HL-60/S4 treated with retinoic acid at 250 ng/mL for 4 days and 3 days (cell line): ENCODE results near the gene TESMIN.

Experiments
- in situ Hi-C: fragments of 300-500 bp; cut with MboI; formaldehyde crosslinking; loops from 2 replicates; pipeline ENCODE4 v1.7.0; 2022; ENCODE audit warnings: low sequenced_read_pairs

Gene TESMIN

DNA sequence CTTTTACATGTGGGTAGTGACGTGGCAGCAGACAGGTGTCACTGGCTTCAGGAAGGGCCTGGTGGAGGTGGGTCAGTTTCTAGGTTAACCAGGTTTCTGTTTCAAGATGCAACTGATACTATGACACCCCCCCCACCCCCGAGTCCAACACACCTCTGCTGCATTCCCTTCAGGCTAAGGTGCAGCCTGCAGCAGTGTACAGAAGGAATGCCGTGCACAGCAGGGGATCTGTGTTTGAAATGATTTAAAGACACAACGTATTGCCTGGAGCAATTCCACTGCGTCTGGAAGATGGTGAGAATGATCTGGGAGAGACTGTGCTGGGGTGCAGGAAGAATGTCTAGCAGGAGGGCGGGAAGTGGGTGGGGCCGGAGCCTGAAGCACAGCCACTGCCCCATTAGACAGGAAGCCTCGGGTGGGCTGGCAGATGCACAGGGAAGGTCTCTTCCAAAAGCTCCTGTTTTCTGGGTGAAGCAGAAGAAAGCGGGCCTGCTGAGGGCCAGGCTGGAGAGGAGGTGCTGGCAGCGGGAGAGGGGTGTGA, 11.9 kb upstream of the TESMIN start:
- in situ Hi-C loops = no loop called here

- in situ Hi-C loops = no loop called here
Observed at GRCh38 chr11:68762481-68762880, 11.2 kb upstream of the TESMIN start.

- in situ Hi-C loops = no loop called here
Observed at GRCh38 chr11:68761801-68762200, 10.5 kb upstream of the TESMIN start.

- in situ Hi-C loops = no loop called here
Observed at GRCh38 chr11:68759991-68760390, 8.7 kb upstream of the TESMIN start.

DNA sequence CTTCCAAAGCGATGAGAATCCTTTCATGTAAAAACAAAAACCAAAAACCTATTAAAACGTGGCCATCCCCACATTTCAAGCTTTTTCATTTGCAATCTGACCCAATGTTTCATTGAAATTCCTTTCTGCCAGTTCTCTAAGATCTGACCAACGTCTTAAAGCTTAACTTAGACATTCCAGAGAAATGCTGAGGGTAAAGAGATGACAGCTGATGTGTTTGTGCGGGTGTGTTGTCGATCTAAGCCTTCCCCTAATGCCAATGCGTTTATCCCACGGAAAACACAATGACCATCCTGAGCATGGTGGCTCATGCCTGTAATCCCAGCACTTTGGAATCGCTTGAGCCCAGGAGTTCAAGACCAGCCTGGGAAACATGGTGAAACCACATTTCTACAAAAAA, 6.4 kb upstream of the TESMIN start:
- in situ Hi-C loops = no loop called here

DNA sequence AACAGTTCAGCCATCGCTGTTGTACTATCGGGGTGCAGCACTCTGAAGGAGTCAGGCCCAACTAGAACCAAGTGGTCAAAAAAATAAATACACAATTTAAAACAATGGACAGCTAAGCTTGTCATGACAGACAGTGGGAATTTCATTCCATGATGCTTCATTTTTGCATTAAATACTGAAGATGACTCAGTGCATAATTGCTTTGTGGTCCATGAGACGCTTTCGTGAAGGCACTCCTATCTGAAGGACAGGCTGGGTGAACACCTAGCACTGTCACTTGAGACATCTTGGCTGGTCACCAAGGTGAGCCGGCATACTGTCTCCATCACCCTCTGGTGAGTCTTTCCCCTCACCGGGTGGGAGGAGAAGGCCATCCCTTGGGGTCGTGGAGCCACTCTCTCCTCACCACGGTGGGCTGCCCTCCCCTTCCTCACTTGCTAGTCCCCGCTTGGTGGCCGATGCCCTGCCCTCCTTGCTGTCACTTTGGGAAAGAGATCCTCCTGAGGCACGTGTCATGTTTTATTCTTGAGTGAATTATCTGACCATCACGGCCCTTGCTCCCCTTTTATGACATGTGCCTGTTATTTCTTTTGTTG, 4.9 kb upstream of the TESMIN start:
- in situ Hi-C loops = no loop called here

- in situ Hi-C loops = no loop called here
Observed at GRCh38 chr11:68753300-68753699, 2.0 kb upstream of the TESMIN start.

GRCh38 chr11:68751004-68751325, 355 bp downstream of the TESMIN start:
- in situ Hi-C loops = no loop called here

- in situ Hi-C loops = no loop called here
Observed at GRCh38 chr11:68750195-68751003, 921 bp downstream of the TESMIN start.

GRCh38 chr11:68749229-68750123, 1.8 kb downstream of the TESMIN start:
- in situ Hi-C loops = no loop called here

GRCh38 chr11:68748061-68748460, 3.3 kb downstream of the TESMIN start:
- in situ Hi-C loops = no loop called here

- in situ Hi-C loops = no loop called here
Observed at GRCh38 chr11:68743539-68743938, 7.8 kb downstream of the TESMIN start.

DNA sequence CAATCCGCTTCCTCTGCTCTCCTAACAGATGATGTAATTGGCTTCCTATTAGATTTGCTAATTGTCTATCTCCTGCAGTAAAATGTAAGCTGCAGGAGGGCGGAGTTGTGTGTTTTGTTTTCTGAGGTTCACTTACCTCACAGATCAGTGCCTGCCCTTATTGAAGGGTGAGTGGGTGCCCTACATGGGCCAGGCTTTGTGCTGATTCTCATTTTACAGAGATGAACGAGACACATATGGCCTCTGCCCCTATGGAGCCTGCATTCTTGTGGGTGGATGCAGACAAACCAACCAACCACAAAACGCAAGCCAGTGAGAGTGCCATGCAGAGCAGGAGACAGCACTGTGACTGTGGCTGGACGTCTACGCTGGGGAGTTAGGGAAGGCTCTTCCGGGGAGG, 9.9 kb downstream of the TESMIN start:
- in situ Hi-C loops = no loop called here

DNA sequence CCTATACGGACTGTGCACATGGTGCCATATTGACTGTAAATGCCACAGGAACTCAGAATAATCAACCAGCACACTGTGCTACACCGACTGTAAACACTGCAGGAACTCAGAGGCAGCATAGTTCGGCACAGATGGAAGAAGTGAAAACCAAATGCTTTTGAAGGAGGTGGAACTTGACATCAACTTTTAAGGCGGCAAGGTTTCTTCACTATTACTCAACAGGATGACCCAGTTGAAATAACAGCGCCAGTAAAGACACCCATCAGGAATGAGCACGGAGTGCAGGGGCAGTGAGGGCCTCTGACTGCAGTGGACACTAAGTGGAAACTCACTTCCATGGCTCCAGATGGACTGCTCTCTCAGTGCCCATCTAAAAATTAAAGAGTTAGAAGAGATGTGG, 15.7 kb downstream of the TESMIN start:
- in situ Hi-C loops = no loop called here

- in situ Hi-C loops = no loop called here
Observed at GRCh38 chr11:68735125-68735524, 16.2 kb downstream of the TESMIN start.

DNA sequence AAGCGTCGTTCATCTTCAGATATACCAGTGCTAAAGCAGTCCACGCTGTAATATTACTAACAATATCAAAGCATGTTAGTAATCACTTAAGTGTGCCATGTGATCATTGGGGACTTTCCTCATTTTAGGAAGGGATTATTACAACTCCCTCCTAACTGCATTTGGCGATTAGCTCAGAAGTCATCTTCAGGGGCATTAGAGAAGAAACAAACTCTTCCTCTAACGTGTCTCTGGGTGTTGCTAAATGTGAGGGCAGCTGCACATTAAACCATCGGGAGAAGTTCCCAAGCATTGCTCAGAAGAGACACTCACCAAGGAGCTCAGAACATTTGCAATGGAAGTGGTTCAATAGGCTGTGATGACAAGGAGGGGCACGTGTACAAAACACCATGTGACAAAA, 17.2 kb downstream of the TESMIN start:
- in situ Hi-C loops = no loop called here

- in situ Hi-C loops = no loop called here
Observed at GRCh38 chr11:68727783-68728182, 23.5 kb downstream of the TESMIN start.

DNA sequence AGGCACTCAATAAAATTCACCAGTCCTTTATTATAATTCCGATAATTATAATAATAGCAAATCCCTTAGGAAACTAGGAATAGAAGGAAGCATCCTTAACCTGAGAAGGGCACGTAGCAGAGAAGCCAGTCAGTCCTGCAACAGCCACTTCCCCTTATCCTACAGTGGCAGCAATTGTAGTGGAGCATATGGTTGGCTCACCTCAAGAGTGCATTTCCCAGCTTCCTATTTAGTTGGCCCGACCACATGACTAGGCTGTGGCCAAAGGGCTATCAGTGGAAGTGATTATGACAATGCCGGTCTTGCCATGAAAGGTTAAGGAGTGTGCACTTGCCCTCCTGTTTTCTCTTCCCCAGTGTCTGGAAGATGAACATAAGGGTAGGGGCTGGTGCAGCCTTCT, 27.0 kb downstream of the TESMIN start:
- in situ Hi-C loops = no loop called here

DNA sequence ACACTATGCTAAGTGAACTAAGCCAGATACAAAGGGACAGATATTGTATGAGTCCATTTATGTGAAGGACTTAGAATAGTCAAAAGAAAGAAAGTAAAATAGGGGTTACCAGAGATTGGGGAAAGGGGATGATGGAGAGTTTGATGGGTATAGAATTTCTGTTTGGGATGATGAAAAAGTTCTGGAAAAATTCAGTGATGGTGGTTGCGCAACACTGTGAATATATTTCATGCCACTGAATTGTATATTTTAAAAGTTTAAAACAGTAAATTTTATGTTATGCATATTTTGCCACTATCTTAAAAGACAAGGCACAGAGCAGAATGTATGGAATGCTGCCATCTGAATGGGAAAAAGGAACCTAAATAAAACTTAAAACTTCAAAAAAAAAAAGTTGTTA, 29.2 kb downstream of the TESMIN start:
- in situ Hi-C loops = no loop called here

GRCh38 chr11:68721075-68721474, 30.2 kb downstream of the TESMIN start:
- in situ Hi-C loops = no loop called here

GRCh38 chr11:68715456-68716122, 35.7 kb downstream of the TESMIN start:
- in situ Hi-C loops = no loop called here
